ENCODE measurements around the gene MAPK14.

DNA sequence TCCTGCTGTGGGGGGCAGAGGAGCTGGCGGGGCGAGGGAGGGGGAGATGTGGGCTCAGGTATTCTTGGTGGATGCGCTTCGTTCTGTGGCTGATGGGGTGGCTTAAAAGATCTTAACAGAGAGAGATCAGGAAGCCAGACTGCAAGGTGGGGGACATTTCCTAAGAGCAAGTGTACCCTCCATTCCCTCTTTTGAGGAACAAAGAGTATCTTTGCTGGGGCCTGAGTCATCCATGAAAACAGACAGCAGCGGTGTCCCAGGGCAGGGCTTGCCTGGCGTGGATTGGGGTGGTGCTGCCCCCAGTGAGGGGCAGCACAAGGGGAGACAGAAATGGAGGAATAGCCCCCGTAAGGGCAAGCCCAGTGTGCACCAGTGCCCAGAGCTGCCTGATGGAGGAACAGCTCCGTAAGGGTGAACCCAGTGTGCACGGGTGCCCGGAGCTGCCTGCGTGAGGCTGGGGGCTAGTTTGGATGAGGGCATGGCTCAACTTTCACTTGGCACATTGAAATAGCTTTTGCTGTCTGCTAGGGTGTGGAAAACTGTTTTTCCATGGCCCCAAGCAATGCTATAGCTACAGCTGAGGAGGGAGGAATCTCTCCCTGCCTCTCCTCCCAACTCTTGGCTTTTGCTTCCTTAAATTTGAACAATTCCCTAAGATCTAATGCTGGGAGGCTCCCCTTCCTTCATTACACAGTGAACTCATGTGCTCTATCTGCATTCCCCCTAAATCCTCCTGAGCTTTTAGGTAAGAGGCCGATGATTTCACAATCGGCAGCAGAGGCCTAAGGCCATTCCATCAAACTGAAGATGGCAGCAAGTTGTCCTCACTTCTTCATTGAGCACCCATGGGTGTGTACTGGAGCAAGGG, 115.6 kb downstream of the MAPK14 start:
- TF ChIP-seq EZH2phosphoT487 (IDR thresholded peaks at IDR 0.05; ENCODE audit: insufficient read depth, low read depth), result no peak
- no peak for TF ChIP-seq EZH2 (IDR thresholded peaks at IDR 0.05; ENCODE audit: insufficient read depth, poor library complexity, severe bottlenecking)

Data from GM23248 (cell line).